Right lobe of liver (tissue), 6 donors: ENCODE data around the gene MFAP4. TPM values are rescaled to one million over a fixed set of nuclear protein-coding genes. Genes with fewer than 3 reads are reported as not detected.

Source experiments
- ATAC-seq, 4 donors: fragments of 200-7000 bp; cut with Tn5 transposase; one replicate each; pipeline ENCODE4 v1.9.1; 2020; ENCODE audit warnings: mild to moderate bottlenecking in 4 of 4, moderate library complexity in 4 of 4
- DNase-seq, 3 donors: peaks; one replicate each; pipeline ENCODE4 v3.0.0-alpha.2; 2020
- H3K27ac ChIP-seq, 3 donors: fragments of 200-600 bp; one replicate each; pipeline ENCODE4 v1.8.0; 2022
- H3K27me3 ChIP-seq, 2 donors: fragments of 200-600 bp; one replicate each; pipeline ENCODE4 v1.8.0; 2022
- H3K36me3 ChIP-seq, 4 donors: fragments of 200-600 bp; sonication (generic) in 1 of 4; one replicate each; pipeline versions ENCODE4 v1.5.1 to v1.8.0; 2017 to 2022; ENCODE audit warnings: control low read depth in 1 of 4
- H3K4me1 ChIP-seq, 4 donors: fragments of 200-600 bp; sonication (generic) in 1 of 4; one replicate each; pipeline versions ENCODE4 v1.5.1 to v1.8.0; 2017 to 2022; ENCODE audit warnings: control low read depth in 1 of 4
- H3K4me3 ChIP-seq, 3 donors: fragments of 200-600 bp; one replicate each; pipeline ENCODE4 v1.8.0; 2022
- H3K9me3 ChIP-seq, 4 donors: fragments of 200-600 bp; sonication (generic) in 1 of 4; one replicate each; pipeline versions ENCODE4 v1.5.1 to v1.8.0; 2017 to 2022; ENCODE audit warnings: control low read depth in 1 of 4
- POLR2A ChIP-seq: fragments of 450-650 bp; IDR thresholded peaks from one replicate; pipeline ENCODE4 v1.6.1; 2017; ENCODE audit warnings: antibody characterized with exemption, mild to moderate bottlenecking
- WGBS: methylation state at CpG from one replicate; pipeline ENCODE4 v1.1.6; 2018; ENCODE audit warnings: low coverage, low lambda C conversion rate; ENCODE audit not compliant: insufficient coverage; ENCODE audit errors: missing lambda C conversion rate; 5-methylcytosine and 5-hydroxymethylcytosine counted together
- intact Hi-C, 2 donors: fragments of 100-400 bp; cut with DNase I; formaldehyde crosslinking; loops; one replicate each; pipeline versions ENCODE4 v1.11.2 to v1.14.1; 2022
- total RNA-seq, 6 experiments: library from RNA; depleted of rRNA in 2 of 6; stranded (reverse); fragments of >200 nt in 2 of 6; fragmentation: NEBNext Ultra II Directional in 3 of 6; extraction: Animal tissue kit (Norgen Biotek cat#: 25700) in 3 of 6; gene quantifications; one replicate each; pipeline versions ENCODE4 v1.1.0 to v1.2.4, GENCODE V29; 2016 to 2023
- TF ChIP-seq, protein P1 (sequence below), 4 donors: fragments of 200-600 bp in 3 of 4; fragments of 450-650 bp in 1 of 4; IDR thresholded peaks; one replicate each; pipeline versions ENCODE4 v1.5.1 to v1.8.0; 2016 to 2022; ENCODE audit warnings: antibody characterized with exemption in 4 of 4, mild to moderate bottlenecking in 2 of 4
- donor health status: DM: no; HTN: yes; CAD: no.
- donor health status: DM: no; HTN: no; CAD: no.
- donor health status: DM: no; HTN: no; CAD: no.
- donor health status: DM: no; HTN: yes; CAD: no.
- donor health status: DM: no; HTN: yes; CAD: no.

MFAP4 gene
- total RNA-seq, 6 experiments from 2014 or later = 2.3 to 12.0 (median 6.5) TPM

DNA sequence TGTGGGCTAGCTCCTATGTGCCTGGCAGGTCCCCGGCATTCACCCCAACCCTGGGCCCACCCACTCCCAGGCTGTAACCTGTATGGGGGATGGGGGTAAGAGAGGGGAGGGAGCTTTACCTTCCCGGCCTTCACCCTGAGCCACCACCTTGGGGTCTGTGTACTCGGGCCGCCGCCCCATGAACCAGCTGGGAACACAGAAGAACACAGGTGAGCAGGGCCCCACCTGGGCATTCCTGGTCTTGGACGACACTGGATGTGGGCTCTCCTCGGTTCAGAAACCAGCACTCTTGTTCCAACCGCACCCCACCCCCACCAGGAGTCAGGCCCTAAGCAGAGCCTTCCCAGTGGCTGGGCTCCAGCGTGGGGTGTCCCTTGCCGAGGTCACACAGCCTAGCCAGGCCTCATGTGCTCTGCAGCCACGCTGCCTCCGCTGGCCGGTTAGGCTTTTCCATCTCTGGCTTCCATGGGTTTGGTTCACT, 43.3 kb downstream of the MFAP4 start:
- Histone ChIP-seq H3K27ac (peak overlapping the region in 2 of 3 donors; percentile 82 to 88), H3K4me3 (no peak overlapping the region), H3K27me3 (no peaks in the 10 kb centered on the region), H3K9me3 (no peaks in the 10 kb centered on the region), H3K4me1 (peaks cover 0 to 82% (median 41%) of the 10 kb centered on the region in 4 donors), H3K36me3 (no peaks in the 10 kb centered on the region)
- intact Hi-C loops = no loop called here
- peak in 2 of 3 donors; percentile 89 for DNase-seq
- no peak for TF ChIP-seq POLR2A
- TF ChIP-seq, protein P1, sequence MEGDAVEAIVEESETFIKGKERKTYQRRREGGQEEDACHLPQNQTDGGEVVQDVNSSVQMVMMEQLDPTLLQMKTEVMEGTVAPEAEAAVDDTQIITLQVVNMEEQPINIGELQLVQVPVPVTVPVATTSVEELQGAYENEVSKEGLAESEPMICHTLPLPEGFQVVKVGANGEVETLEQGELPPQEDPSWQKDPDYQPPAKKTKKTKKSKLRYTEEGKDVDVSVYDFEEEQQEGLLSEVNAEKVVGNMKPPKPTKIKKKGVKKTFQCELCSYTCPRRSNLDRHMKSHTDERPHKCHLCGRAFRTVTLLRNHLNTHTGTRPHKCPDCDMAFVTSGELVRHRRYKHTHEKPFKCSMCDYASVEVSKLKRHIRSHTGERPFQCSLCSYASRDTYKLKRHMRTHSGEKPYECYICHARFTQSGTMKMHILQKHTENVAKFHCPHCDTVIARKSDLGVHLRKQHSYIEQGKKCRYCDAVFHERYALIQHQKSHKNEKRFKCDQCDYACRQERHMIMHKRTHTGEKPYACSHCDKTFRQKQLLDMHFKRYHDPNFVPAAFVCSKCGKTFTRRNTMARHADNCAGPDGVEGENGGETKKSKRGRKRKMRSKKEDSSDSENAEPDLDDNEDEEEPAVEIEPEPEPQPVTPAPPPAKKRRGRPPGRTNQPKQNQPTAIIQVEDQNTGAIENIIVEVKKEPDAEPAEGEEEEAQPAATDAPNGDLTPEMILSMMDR (IDR thresholded peaks at IDR 0.05) = no peak
- peak; percentile 19 to 65 (median 52) for ATAC-seq
- no CpG with 5 or more reads among the region's 13 CpGs for WGBS

- H3K4me1 ChIP-seq = peaks cover 0 to 86% (median 42%) of the 10 kb centered on the region in 4 donors
Observed at GRCh38 chr17:19343256-19343630, 43.7 kb downstream of the MFAP4 start.

GRCh38 chr17:19342611-19343255, 44.3 kb downstream of the MFAP4 start:
- peak overlapping the region in 2 of 3 donors; percentile 82 to 88 for H3K27ac ChIP-seq
- intact Hi-C loops = no loop called here
- H3K27me3 ChIP-seq = no peaks in the 10 kb centered on the region
- H3K4me3 ChIP-seq = no peak overlapping the region
- ATAC-seq (no peak), DNase-seq (peak in 1 of 3 donors; percentile 54)
- no peak for TF ChIP-seq POLR2A
- TF ChIP-seq, protein P1 (IDR thresholded peaks at IDR 0.05) = no peak
- WGBS = no CpG with 5 or more reads among the region's 7 CpGs
- no peaks in the 10 kb centered on the region for H3K9me3 ChIP-seq
- H3K4me1 ChIP-seq = peaks cover 0 to 81% (median 42%) of the 10 kb centered on the region in 4 donors
- no peaks in the 10 kb centered on the region for H3K36me3 ChIP-seq

More at GRCh38 chr17:19343256-19343630, 43.7 kb downstream of the MFAP4 start:
- H3K27ac ChIP-seq = peak overlapping the region in 2 of 3 donors; percentile 82 to 88
- ATAC-seq (peak in 1 of 4 donors; percentile 3), DNase-seq (peak in 1 of 3 donors; percentile 55)
- WGBS = 36% methylated on average over 4 of the region's 7 CpGs
- no peak overlapping the region for H3K4me3 ChIP-seq
- no peaks in the 10 kb centered on the region for H3K9me3 ChIP-seq
- H3K36me3 ChIP-seq = no peaks in the 10 kb centered on the region
- no peak for TF ChIP-seq POLR2A
- TF ChIP-seq, protein P1 (IDR thresholded peaks at IDR 0.05) = no peak
- intact Hi-C loops = no loop called here
- no peaks in the 10 kb centered on the region for H3K27me3 ChIP-seq

DNA sequence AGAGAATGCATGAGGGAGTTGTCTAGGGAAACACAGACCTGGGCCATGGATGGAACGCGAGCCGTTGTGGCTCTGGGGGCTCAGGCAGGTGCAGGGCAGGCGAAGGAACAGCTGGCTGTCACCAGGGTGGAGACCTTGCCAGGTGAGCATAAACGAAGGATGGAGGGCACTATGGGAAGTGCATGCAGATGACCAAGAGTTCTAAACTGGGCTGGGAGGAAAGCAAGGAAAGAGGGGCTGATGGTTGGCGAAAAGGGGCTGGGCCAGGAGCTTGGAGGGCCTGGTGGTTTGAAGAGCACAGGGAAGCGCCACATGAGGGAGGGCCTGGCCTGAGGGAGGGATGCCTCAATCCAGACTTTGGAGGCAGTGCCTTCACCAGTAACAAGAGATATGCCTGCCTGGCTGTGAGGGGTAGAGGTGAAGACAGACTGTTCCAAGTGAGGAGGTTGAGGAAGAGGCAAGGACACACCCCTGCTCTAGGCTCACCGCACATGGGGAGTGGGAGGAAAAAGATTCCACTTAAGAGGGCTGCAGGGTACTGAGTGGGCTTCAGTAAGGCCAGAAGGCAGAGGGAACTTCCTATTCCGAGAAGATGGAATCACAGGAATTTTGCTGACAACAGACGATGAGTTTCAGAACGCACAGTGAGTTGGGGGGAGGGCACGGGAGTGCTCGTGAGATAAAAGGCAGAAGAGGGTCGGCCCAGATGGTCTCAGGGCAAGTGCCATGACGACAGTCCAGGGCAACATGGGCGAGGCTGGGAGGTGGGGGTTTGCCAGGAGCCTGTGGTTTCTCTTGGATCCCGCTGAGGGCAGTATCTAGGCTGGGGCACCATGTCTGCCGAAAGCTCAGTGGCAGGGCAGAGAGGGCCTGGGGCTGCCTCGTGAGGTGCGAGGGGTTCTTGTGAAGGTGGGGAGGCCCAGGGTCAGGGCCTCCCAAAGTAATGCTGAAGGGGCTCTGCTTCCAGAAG, 45.1 kb downstream of the MFAP4 start:
- intact Hi-C loops = no loop called here
- H3K9me3 ChIP-seq = no peaks in the 10 kb centered on the region
- WGBS = 73% methylated on average over 15 of the region's 20 CpGs
- H3K27ac ChIP-seq = peak overlapping the region in 2 of 3 donors; percentile 19 to 40
- H3K36me3 ChIP-seq = no peaks in the 10 kb centered on the region
- no peaks in the 10 kb centered on the region for H3K27me3 ChIP-seq
- no peak for ATAC-seq
- H3K4me1 ChIP-seq = peaks cover 2 to 73% (median 38%) of the 10 kb centered on the region in 4 donors
- H3K4me3 ChIP-seq = no peak overlapping the region
- DNase-seq = peak in 1 of 3 donors; percentile 52
- TF ChIP-seq, protein P1 (IDR thresholded peaks at IDR 0.05) = no peak
- TF ChIP-seq POLR2A = no peak
